HepG2 (cell line): ENCODE data around the gene STOML2. TPM values are rescaled to one million over a fixed set of nuclear protein-coding genes. Genes with fewer than 3 reads are reported as not detected.

Experiments
- CAMTA2 ChIP-seq: sonication (generic); formaldehyde crosslinking; IDR thresholded peaks from 2 replicates; pipeline ENCODE4 v1.4.0; 2020; ENCODE audit warnings: mild to moderate bottlenecking, missing genetic modification reagents, borderline replicate concordance
- CENPX ChIP-seq: sonication (generic); formaldehyde crosslinking; IDR thresholded peaks from 2 replicates; pipeline ENCODE4 v1.9.0; 2021; ENCODE audit warnings: mild to moderate bottlenecking, missing genetic modification reagents, moderate library complexity
- DMTF1 ChIP-seq: sonication (generic); formaldehyde crosslinking; IDR thresholded peaks from 2 replicates; pipeline ENCODE4 v1.4.0; 2020; ENCODE audit warnings: mild to moderate bottlenecking, missing genetic modification reagents
- FOXO1 ChIP-seq: sonication (generic); formaldehyde crosslinking; IDR thresholded peaks from 2 replicates; pipeline ENCODE4 v1.4.0; 2020; ENCODE audit warnings: missing genetic modification reagents
- HMG20A ChIP-seq: IDR thresholded peaks from 2 replicates; pipeline ENCODE4 v1.6.1; 2016; ENCODE audit warnings: borderline replicate concordance
- HNF1B ChIP-seq: sonication (generic); formaldehyde crosslinking; IDR thresholded peaks from 2 replicates; pipeline ENCODE4 v1.5.1; 2020; ENCODE audit warnings: mild to moderate bottlenecking, moderate library complexity, missing genetic modification reagents
- HOXA7 ChIP-seq: sonication (generic); formaldehyde crosslinking; IDR thresholded peaks from 2 replicates; pipeline ENCODE4 v1.8.1; 2022; ENCODE audit warnings: mild to moderate bottlenecking, missing genetic modification reagents, moderate library complexity
- IKZF5 ChIP-seq: IDR thresholded peaks from 2 replicates; pipeline ENCODE4 v1.6.1; 2018; ENCODE audit warnings: missing genetic modification reagents, mild to moderate bottlenecking, missing compliant biosample characterization
- IRF1 ChIP-seq: sonication (generic); formaldehyde crosslinking; IDR thresholded peaks from 2 replicates; pipeline ENCODE4 v1.4.0; 2020; ENCODE audit warnings: low read depth, mild to moderate bottlenecking, missing genetic modification reagents
- NFKBIZ ChIP-seq: IDR thresholded peaks from 2 replicates; pipeline ENCODE4 v1.6.1; 2018; ENCODE audit warnings: missing genetic modification reagents, missing compliant biosample characterization
- PTBP1 ChIP-seq: fragments of 200-400 bp; formaldehyde crosslinking; IDR thresholded peaks from 2 replicates; pipeline ENCODE4 v1.6.1; 2018; ENCODE audit warnings: low read length, low read depth; ENCODE audit not compliant: poor library complexity, severe bottlenecking
- SP2 ChIP-seq: sonication (generic); formaldehyde crosslinking; IDR thresholded peaks from 2 replicates; pipeline ENCODE4 v1.5.1; 2020; ENCODE audit warnings: mild to moderate bottlenecking, missing genetic modification reagents
- ZBTB10 ChIP-seq: sonication (generic); formaldehyde crosslinking; IDR thresholded peaks from 2 replicates; pipeline ENCODE4 v1.4.0; 2020; ENCODE audit warnings: missing genetic modification reagents, borderline replicate concordance
- ZFP37 ChIP-seq: sonication (generic); formaldehyde crosslinking; IDR thresholded peaks from 2 replicates; pipeline ENCODE4 v1.4.0; 2020; ENCODE audit warnings: missing genetic modification reagents, borderline replicate concordance
- ZNF687 ChIP-seq: sonication (generic); formaldehyde crosslinking; IDR thresholded peaks from 2 replicates; pipeline ENCODE4 v1.5.1; 2020; ENCODE audit warnings: mild to moderate bottlenecking, missing genetic modification reagents, moderate library complexity
- polyA plus RNA-seq, 8 experiments: library from polyadenylated mRNA; depleted of rRNA in 3 of 8; stranded (reverse) in 7 of 8; unstranded in 1 of 8; fragments of >200 nt; fragmentation: Illumina TruSeq in 4 of 8; extraction: Trizol in 4 of 8; gene quantifications; 2 replicates each; pipeline versions ENCODE4 v1.2.1 to v1.2.3, GENCODE V29; 2011 to 2016; ENCODE audit warnings: low read depth in 4 of 8, missing spikeins in 1 of 8, mixed read lengths in 1 of 8; ENCODE audit not compliant: insufficient read depth in 1 of 8
- total RNA-seq, 5 experiments: library from RNA; depleted of rRNA; stranded (reverse); fragments of >200 nt; fragmentation: Illumina TruSeq; extraction: Trizol; gene quantifications; 2 replicates each; pipeline ENCODE4 v1.2.3, GENCODE V29; 2016; ENCODE audit warnings: low read depth in 1 of 5

The STOML2 gene
- total and polyA plus RNA-seq, 2 of the 13 experiments (the other 11 are each of a cell fraction or from before 2014, with no cell fraction given) = 245 to 250 TPM

- no peak; the same call in 1 of the 2 replicates for TF ChIP-seq HNF1B (CRISPR knock-in tag)
- peak; percentile 75 for TF ChIP-seq ZNF687 (CRISPR knock-in tag)
- TF ChIP-seq CAMTA2 (CRISPR knock-in tag) = no peak
- no peak for TF ChIP-seq CENPX (CRISPR knock-in tag)
- no peak for TF ChIP-seq IRF1 (CRISPR knock-in tag)
- no peak for TF ChIP-seq HMG20A
- no peak for TF ChIP-seq PTBP1
- TF ChIP-seq ZBTB10 = no peak
- no peak for TF ChIP-seq NFKBIZ (CRISPR knock-in tag)
- TF ChIP-seq HOXA7 = no peak
- TF ChIP-seq ZFP37 (CRISPR knock-in tag) = no peak
- TF ChIP-seq IKZF5 (CRISPR knock-in tag) = no peak; the same call in none of the 2 replicates
- TF ChIP-seq SP2 (CRISPR knock-in tag) = peak; percentile 100
- no peak for TF ChIP-seq FOXO1 (CRISPR knock-in tag)
- no peak for TF ChIP-seq DMTF1
Observed at GRCh38 chr9:35072461-35073278, 30.3 kb downstream of the STOML2 start, which contains the start of gene VCP (continued).
